Central memory CD8-positive, alpha-beta T cell (primary cell): ENCODE data around the gene MAGEF1.

Experiments used
- ATAC-seq: fragments of 150-1000 bp; cut with Tn5 transposase; replicated peaks from 2 replicates; pipeline ENCODE4 v1.10.0; 2022; ENCODE audit warnings: mild to moderate bottlenecking, moderate FRiP score, moderate number of reproducible peaks; ENCODE audit not compliant: poor library complexity, severe bottlenecking; ENCODE audit errors: extremely low read depth
- DNase-seq, 2 donors: peaks; one replicate each; pipeline ENCODE4 v3.0.0; 2021; ENCODE audit warnings: low spot score in 2 of 2
- H3K27ac Mint-ChIP-seq: one replicate; pipeline ENCODE4 v1.8.0; 2022; ENCODE audit warnings: low read depth, mild to moderate bottlenecking, moderate library complexity, mixed read lengths
- H3K27me3 Mint-ChIP-seq: one replicate; pipeline ENCODE4 v1.8.0; 2022; ENCODE audit warnings: mixed read lengths
- H3K36me3 Mint-ChIP-seq: one replicate; pipeline ENCODE4 v1.8.0; 2022; ENCODE audit warnings: mild to moderate bottlenecking, moderate library complexity, mixed read lengths; ENCODE audit not compliant: insufficient read depth
- H3K4me1 Mint-ChIP-seq: one replicate; pipeline ENCODE4 v1.8.0; 2022; ENCODE audit warnings: mixed read lengths
- H3K4me3 Mint-ChIP-seq: one replicate; pipeline ENCODE4 v1.8.0; 2022; ENCODE audit warnings: mild to moderate bottlenecking, moderate library complexity, mixed read lengths
- H3K9me3 Mint-ChIP-seq: one replicate; pipeline ENCODE4 v1.8.0; 2022; ENCODE audit warnings: mixed read lengths

The MAGEF1 gene

DNA sequence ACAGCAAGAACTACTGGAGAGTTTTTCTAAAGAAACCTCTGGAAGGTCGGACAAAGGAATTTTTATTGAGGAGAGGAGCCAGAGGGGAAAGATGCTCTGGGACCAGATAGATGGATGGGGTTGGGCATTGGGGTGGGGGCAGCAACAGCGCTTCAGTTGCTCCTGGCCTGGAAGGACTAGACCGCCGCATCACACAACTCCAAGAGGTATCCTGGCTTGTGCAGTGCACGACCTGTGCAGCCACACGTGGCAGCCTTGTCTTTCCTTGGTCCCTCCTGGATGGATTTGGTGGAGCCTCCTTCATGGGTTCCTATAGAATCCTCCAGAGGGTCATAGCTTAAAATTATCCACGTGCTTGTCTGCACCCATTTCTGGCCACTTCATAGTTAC lies 23.0 kb downstream of the MAGEF1 start:
- Mint-ChIP-seq H3K4me1 (no peaks in the 10 kb centered on the region), H3K9me3 (no peaks in the 10 kb centered on the region), H3K27me3 (peaks cover 55% of the 10 kb centered on the region), H3K27ac (no peak overlapping the region), H3K36me3 (no peaks in the 10 kb centered on the region), H3K4me3 (no peak overlapping the region)
- DNase-seq (no peak), ATAC-seq (no peak)

DNA sequence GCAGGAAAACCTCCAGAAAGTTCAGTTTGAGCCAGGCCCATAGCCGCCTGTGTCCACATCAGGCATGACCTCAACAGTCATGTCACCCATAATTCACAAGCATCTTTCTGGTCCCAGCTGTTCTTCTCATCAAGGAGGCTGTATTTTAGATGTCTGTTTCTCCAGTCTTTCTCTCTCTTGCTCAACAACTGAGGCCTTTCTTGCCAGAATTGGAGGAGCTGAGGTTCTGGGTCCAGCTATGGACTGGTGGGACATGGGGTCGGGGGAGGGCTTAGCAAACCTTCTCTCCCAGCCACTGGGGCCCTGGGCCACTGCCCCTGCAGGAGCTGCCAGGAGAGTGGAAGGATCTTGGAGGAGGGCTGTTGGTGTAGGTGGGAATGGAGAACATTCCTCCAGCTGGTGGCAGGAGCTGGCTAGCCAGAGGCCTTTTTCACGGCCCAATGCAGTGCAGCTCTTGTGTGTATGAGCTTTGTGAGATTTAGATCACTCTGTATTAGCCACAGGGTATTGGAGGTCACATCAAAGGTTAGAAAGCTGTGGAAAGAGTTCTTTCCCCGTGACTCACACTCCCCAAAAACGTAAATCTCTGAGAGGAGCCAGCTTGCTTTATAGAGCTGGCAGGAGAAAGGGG lies 23.5 kb downstream of the MAGEF1 start:
- ATAC-seq (no peak), DNase-seq (no peak)
- H3K4me1 Mint-ChIP-seq = no peaks in the 10 kb centered on the region
- H3K27me3 Mint-ChIP-seq = peaks cover 55% of the 10 kb centered on the region
- no peak overlapping the region for H3K4me3 Mint-ChIP-seq
- no peaks in the 10 kb centered on the region for H3K36me3 Mint-ChIP-seq
- no peaks in the 10 kb centered on the region for H3K9me3 Mint-ChIP-seq
- no peak overlapping the region for H3K27ac Mint-ChIP-seq

DNA sequence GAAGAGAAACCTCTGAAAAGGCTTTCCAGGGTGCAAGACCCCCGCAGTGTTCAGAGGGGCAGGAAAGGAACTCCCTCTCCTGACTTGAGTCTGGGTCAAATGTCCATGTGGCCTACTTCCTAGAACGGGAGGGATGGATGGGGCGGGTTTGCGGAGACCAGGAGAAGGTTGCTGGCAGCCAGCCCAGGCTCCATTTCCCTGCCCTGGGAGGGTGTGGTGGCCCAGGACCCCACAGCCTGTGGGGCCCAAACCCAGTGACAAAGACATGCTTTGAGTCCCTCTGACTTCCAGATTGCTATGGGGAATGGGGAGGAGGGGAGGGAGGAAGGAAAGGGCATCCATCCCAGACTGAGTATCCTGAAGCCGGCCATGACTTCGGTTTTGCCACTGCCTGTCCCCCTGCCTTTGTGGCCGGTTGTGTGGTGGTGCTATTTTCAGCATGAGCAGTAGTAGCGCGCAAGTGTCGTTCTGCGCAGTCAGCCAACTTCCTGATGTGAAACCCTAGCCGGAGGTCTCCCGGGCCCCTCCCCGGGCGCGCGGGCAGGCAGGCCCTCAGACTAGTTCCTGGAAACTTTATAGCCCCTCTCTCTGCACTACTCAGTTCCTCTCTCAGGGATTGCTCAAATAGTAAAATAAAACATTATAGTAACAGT lies 24.4 kb downstream of the MAGEF1 start:
- no peaks in the 10 kb centered on the region for H3K9me3 Mint-ChIP-seq
- H3K27ac Mint-ChIP-seq = no peak overlapping the region
- DNase-seq (no peak), ATAC-seq (no peak)
- H3K4me3 Mint-ChIP-seq = no peak overlapping the region
- H3K27me3 Mint-ChIP-seq = peaks cover 55% of the 10 kb centered on the region
- H3K4me1 Mint-ChIP-seq = no peaks in the 10 kb centered on the region
- peaks cover 2% of the 10 kb centered on the region for H3K36me3 Mint-ChIP-seq

DNA sequence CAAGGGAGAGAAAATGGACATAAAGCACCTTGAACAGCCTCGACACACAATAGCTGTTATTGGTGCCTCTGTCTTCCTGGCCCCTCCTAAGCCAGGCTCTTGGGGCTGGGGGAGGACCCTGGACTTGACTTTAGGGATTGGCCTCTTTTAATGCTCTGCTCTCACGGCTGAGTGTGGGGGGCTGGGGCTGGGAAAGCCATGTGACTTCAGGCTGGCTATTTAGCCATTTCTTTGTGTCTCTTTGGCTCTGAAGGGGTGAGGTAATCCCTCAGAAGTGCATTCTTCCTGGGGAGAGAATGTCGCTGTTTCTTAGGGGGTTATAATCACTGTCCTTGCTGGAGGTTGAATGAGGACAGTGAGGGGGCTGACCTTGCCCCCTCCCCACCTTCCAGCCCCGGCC lies 26.2 kb downstream of the MAGEF1 start:
- no peaks in the 10 kb centered on the region for H3K4me1 Mint-ChIP-seq
- DNase-seq = no peak
- peaks cover 2% of the 10 kb centered on the region for H3K36me3 Mint-ChIP-seq
- no peak for ATAC-seq
- H3K27me3 Mint-ChIP-seq = peaks cover 48% of the 10 kb centered on the region
- H3K9me3 Mint-ChIP-seq = no peaks in the 10 kb centered on the region
- H3K4me3 Mint-ChIP-seq = no peak overlapping the region
- no peak overlapping the region for H3K27ac Mint-ChIP-seq

DNA sequence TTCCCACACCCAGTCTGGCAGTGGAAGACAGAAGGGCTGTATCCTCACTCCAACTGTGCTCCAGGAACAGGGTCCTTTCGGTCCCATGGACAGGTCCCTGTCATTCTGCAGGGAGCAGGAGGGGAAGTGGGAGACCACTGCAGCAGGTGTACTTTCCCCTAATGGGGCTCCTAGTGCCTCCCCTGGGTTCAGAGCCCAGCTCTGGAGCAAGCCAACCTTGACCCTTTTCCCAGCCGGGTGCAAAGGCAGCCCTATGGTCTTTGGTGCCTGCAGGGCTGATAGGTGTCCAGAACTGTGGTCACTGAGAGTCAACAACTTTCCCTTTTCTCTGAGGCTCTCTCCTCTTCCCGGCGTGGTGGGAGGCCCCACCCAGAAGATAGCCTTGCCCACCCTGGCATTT lies 26.8 kb downstream of the MAGEF1 start:
- H3K4me3 Mint-ChIP-seq = no peak overlapping the region
- H3K4me1 Mint-ChIP-seq = no peaks in the 10 kb centered on the region
- peaks cover 43% of the 10 kb centered on the region for H3K27me3 Mint-ChIP-seq
- H3K36me3 Mint-ChIP-seq = peaks cover 2% of the 10 kb centered on the region
- no peak for ATAC-seq
- no peak overlapping the region for H3K27ac Mint-ChIP-seq
- no peaks in the 10 kb centered on the region for H3K9me3 Mint-ChIP-seq
- no peak for DNase-seq

DNA sequence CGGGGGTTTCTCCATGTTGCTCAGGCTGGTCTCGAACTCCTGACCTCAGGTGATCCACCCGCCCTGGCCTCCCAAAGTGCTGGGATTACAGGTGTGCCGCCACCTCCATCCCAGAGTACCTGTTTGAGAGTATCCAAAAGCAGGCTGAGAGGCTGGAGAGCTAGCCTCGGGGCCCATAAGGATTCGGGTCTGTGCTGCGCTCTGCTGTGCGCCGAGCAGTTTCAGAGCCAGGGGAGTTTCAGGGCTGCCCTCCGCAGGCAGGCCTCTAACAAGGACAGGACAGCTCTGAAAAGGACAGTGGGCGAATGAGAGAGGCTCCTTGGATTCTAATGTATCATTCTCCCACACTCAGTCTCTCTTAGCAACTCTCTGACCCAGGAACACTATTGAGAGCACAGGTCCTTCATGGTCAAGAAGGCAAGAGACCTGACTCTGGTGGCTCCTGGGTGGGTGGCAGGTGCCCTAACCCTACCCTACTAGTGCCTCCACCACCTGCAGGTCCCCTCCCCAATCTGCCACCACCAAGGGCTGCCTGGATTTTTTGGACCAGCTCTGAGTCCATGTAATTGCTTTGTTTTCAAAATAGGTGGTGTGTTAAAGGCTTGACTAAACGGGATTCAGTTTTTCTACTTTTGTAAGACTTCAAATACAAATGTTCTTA lies 27.8 kb downstream of the MAGEF1 start:
- peaks cover 32% of the 10 kb centered on the region for H3K27me3 Mint-ChIP-seq
- H3K27ac Mint-ChIP-seq = no peak overlapping the region
- H3K9me3 Mint-ChIP-seq = no peaks in the 10 kb centered on the region
- ATAC-seq (no peak), DNase-seq (no peak)
- no peaks in the 10 kb centered on the region for H3K4me1 Mint-ChIP-seq
- H3K4me3 Mint-ChIP-seq = no peak overlapping the region
- H3K36me3 Mint-ChIP-seq = peaks cover 2% of the 10 kb centered on the region

DNA sequence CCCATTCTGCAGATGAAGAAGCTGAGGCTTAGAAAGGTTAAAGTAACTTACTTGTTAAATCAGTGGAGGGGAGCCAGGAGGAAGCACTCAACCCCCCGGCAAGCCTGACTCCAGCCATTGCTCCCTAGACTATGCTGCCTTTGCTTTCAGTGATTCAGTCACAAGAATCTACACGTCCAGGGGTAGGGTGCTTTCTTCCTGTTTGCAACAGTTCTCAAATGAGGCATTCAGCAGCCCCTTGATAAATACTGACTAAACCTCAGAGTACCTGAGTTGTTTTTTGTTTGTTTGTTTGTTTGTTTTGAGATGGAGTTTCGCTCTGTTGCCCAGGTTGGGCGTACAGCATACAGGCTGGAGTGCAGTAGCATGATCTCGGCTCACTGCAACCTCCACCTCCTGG lies 28.6 kb downstream of the MAGEF1 start:
- Mint-ChIP-seq H3K9me3 (no peaks in the 10 kb centered on the region), H3K27ac (no peak overlapping the region), H3K4me1 (no peaks in the 10 kb centered on the region), H3K27me3 (peaks cover 24% of the 10 kb centered on the region), H3K4me3 (no peak overlapping the region), H3K36me3 (peaks cover 2% of the 10 kb centered on the region)
- no peak for DNase-seq
- no peak for ATAC-seq

DNA sequence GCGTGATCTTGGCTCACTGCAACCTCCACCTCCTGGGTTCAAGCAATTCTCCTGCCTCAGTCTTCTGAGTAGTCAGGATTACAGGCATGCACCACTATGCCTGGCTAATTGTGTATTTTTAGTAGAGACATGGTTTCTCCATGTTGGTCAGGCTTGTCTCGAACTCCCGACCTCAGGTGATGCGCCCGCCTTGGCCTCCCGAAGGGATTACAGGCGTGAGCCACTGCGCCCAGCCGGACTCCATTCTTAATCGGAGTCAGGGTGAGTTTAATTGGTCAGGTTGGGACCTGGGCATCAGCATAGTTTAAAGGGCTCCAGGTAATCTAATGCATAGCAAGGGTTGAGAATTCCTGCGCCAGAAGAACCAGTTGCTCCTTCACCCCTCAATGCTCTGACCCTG lies 29.2 kb downstream of the MAGEF1 start:
- Mint-ChIP-seq H3K9me3 (no peaks in the 10 kb centered on the region), H3K27me3 (peaks cover 25% of the 10 kb centered on the region), H3K4me1 (no peaks in the 10 kb centered on the region), H3K36me3 (peaks cover 2% of the 10 kb centered on the region), H3K27ac (no peak overlapping the region), H3K4me3 (no peak overlapping the region)
- ATAC-seq = no peak
- no peak for DNase-seq

DNA sequence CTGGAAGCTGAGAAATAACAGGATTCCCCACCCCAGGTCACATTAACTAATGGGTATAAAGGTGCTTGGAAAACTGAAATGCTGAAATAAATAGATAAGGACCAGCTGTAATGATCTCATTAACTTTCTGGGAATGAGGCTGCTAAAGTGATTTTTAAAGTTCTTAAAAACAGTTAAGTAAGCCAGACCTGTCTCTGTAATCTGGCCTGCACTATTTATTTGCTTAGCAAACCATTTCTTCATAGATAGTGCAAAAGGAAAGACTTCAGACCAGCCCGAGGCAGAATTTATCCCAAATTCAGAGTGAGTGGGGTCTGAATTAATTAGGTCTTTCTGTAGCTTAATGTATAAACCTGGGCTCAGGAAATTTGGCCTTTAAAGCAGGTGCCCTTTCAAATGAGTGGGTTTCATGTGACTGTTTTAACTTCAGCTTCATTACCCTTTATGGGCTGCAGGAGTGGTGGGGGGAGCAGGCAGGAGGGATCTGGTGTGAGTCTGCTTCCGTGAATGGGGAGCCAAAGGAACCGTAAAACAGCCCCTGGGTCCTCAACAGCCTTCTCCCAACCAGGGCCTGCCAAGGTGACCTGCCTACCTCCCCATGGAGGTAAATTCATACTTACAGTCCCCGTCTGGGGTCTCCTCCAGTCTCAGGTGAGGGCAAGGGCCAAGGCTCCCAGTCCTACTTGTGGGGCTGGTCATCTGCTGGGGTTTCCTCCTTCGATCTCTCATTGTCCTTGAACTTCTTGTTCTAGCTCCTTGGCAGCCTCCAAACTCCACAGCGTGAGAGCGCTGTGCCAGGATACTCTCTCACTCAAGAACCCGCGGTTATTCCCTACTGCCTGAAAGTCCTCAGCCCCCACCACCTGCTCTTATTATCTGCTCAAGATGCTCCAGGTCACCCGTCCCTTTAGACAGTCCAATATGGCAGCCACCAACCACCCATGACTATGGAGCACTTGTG lies 31.2 kb downstream of the MAGEF1 start:
- Mint-ChIP-seq H3K27me3 (peaks cover 32% of the 10 kb centered on the region), H3K4me3 (no peak overlapping the region), H3K4me1 (no peaks in the 10 kb centered on the region), H3K9me3 (no peaks in the 10 kb centered on the region), H3K36me3 (peaks cover 2% of the 10 kb centered on the region), H3K27ac (no peak overlapping the region)
- ATAC-seq (no peak), DNase-seq (no peak)

DNA sequence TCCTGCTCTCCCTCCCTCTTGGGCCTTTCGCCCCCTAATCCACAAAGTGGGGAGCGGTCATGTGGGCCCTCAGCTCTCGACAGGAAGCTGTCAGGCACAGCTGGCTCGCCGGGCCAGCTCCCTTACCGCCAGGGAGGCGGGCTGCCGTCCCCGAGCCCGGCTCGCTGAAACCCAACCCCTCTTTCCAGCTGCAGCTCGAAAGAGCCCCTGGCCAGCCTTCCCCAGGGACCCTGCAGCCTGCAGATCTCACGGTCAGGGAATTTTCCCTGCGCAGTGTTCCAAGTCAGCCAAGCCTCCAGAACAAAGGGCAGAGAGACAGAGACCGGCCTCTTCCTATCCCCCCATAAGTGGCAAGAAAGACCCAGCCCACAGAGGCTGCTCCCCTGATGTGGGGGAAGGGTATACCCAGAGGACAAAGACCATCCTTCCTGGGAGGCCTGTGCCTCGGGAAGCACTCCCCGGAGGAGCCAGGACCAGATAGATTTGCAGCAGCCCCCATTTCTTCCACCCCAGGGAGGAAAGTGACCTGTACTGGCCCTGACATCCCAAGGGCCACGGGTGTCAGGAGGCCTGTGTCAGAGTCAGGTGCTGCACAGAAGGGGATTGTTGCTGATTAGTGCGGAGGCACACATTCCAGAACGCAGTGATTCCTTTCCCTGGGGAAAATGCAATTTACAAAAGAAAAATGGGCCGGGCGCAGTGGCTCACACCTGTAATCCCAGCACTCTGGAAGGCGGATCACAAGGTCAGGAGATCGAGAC lies 32.6 kb downstream of the MAGEF1 start:
- H3K9me3 Mint-ChIP-seq = no peaks in the 10 kb centered on the region
- peaks cover 2% of the 10 kb centered on the region for H3K36me3 Mint-ChIP-seq
- H3K27me3 Mint-ChIP-seq = peaks cover 17% of the 10 kb centered on the region
- H3K27ac Mint-ChIP-seq = no peak overlapping the region
- ATAC-seq (no peak), DNase-seq (no peak)
- H3K4me1 Mint-ChIP-seq = no peaks in the 10 kb centered on the region
- no peak overlapping the region for H3K4me3 Mint-ChIP-seq

DNA sequence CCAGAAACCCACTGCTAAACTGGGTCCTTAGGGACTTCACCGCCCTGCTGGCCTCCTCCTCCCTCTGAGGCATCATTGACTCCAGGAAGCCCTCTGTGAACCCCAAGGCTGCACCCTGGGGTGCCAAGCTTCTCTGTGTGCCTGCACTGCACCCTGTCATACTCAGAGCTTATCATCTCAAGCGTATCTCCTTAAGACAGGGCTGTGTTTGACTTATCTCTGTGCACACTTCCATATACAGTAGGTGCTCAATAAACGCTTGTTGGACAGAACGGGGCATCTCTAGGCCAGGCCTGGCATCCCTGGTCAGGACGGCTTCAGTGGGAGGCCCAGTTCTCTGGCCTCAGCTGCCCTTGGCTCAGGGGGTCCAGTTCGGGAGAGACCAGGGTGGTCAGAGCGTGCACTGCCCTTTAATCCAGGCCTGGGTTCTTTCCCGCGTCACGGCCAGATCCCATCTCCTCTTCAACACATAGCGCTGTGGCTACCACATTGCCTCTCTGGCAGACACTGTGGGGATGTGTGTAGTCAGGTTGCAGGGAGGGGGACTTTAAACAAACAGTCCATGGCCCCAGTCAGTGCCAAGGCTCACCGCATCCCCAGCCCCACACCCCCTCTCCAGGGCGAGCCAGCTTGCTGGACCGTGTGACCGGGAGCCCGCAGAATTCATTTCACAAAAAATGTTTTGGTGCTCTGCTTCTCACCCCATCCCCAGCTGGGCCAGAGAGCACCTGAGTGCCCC lies 33.4 kb downstream of the MAGEF1 start:
- Mint-ChIP-seq H3K4me1 (no peaks in the 10 kb centered on the region), H3K4me3 (no peak overlapping the region)
- no peak for ATAC-seq

More for the DNA sequence above, 33.4 kb downstream of the MAGEF1 start:
- Mint-ChIP-seq H3K36me3 (peaks cover 2% of the 10 kb centered on the region), H3K27me3 (peaks cover 15% of the 10 kb centered on the region), H3K9me3 (no peaks in the 10 kb centered on the region), H3K27ac (no peak overlapping the region)
- no peak for DNase-seq
